ENCODE results near the gene IL32. TPM values are rescaled to one million over a fixed set of nuclear protein-coding genes. Genes with fewer than 3 reads are reported as not detected.

The IL32 gene
- total and polyA plus RNA-seq, 2 experiments from 2014 or later = 110 to 124 TPM

- WGBS (ENCODE audit: low lambda C conversion rate, missing lambda C conversion rate) = 82% methylated on average over 18 of the region's 18 CpGs
- no peak overlapping the region for H2AFZ ChIP-seq
- H3K36me3 ChIP-seq (replicated peaks; ENCODE audit: insufficient read depth, low read depth) = no peaks in the 10 kb centered on the region
- peak overlapping the region; percentile 51 for H3K4me2 ChIP-seq
- H3K4me1 ChIP-seq (ENCODE audit: insufficient read depth) = peaks cover 7% of the 10 kb centered on the region
- H3K9me2 ChIP-seq (replicated peaks; ENCODE audit: insufficient read depth) = no peaks in the 10 kb centered on the region
- no peaks in the 10 kb centered on the region for H3K27me3 ChIP-seq
- no peak for DNase-seq (ENCODE audit: low spot score)
- no peaks in the 10 kb centered on the region for H4K20me1 ChIP-seq (ENCODE audit: insufficient read depth, poor library complexity, severe bottlenecking)
- TF ChIP-seq EZH2 (IDR thresholded peaks at IDR 0.05; ENCODE audit: borderline replicate concordance) = no peak
- no peak for TF ChIP-seq EZH2phosphoT487 (IDR thresholded peaks at IDR 0.05; ENCODE audit: low read depth, severe bottlenecking, unreplicated experiment)
- no peak for TF ChIP-seq CTCF (IDR thresholded peaks at IDR 0.05; ENCODE audit: poor library complexity)
- no peaks in the 10 kb centered on the region for H3K79me2 ChIP-seq
- peak overlapping the region; percentile 65 for H3K27ac ChIP-seq
- H3K4me3 ChIP-seq = no peak overlapping the region
- H3K9me3 ChIP-seq (ENCODE audit: low read depth) = no peaks in the 10 kb centered on the region
These were observed 22.1 kb downstream of the IL32 start for GRCh38 chr16:3087243-3088235.

- no peak overlapping the region for H3K4me2 ChIP-seq
- H4K20me1 ChIP-seq (ENCODE audit: insufficient read depth, poor library complexity, severe bottlenecking) = no peaks in the 10 kb centered on the region
- no peaks in the 10 kb centered on the region for H3K9me3 ChIP-seq (ENCODE audit: low read depth)
- no peak overlapping the region for H2AFZ ChIP-seq
- no peaks in the 10 kb centered on the region for H3K79me2 ChIP-seq
- no peak for TF ChIP-seq EZH2 (IDR thresholded peaks at IDR 0.05; ENCODE audit: borderline replicate concordance)
- 81% methylated on average over 7 of the region's 7 CpGs for WGBS (ENCODE audit: low lambda C conversion rate, missing lambda C conversion rate)
- H3K27ac ChIP-seq = no peak overlapping the region
- H3K36me3 ChIP-seq (replicated peaks; ENCODE audit: insufficient read depth, low read depth) = no peaks in the 10 kb centered on the region
- no peak overlapping the region for H3K4me3 ChIP-seq
- H3K4me1 ChIP-seq (ENCODE audit: insufficient read depth) = peaks cover 7% of the 10 kb centered on the region
- H3K9me2 ChIP-seq (replicated peaks; ENCODE audit: insufficient read depth) = no peaks in the 10 kb centered on the region
- no peaks in the 10 kb centered on the region for H3K27me3 ChIP-seq
- no peak for DNase-seq (ENCODE audit: low spot score)
These were observed 23.0 kb downstream of the IL32 start for GRCh38 chr16:3088450-3088849.

DNA sequence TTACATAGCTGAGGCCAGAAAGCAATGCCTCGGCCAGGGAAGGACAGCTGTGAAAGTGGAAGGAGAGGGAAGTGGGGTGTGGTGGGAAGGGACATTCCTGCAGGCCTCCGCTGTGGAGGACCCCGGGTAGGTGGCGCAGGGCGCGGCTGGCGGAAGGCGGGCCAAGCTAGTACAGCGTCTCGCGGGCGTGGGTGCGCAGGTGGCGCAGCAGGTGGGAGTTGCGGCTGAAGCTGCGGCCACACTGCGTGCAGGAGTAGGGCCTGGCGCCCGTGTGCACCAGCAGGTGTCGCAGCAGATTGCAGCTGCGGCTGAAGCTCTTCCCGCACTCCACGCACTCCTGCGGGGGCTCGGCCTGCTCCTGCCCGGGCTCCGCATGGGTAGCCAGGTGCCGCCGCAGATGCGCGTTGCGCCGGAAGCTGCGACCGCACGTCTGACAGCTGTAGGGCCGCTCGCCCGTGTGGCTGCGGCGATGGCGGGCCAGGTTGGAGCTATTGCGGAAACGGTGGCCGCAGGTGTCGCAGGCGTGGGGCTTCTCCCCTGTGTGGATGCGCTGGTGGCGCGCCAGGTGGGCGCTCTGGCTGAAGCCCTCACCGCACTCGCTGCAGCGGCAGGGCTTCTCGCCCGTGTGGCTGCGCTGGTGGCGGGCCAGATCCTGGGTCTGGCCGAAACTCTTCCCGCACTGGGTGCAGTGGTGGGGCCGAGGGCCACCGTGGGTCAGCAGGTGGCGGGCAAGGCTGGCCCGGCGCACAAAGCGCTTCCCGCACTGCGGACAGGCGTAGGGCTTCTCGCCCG lies 23.7 kb downstream of the IL32 start:
- 98% methylated on average over 70 of the region's 71 CpGs for WGBS (ENCODE audit: low lambda C conversion rate, missing lambda C conversion rate)
- H3K9me3 ChIP-seq (ENCODE audit: low read depth) = no peaks in the 10 kb centered on the region
- TF ChIP-seq CTCF (IDR thresholded peaks at IDR 0.05; ENCODE audit: poor library complexity) (no peak), EZH2phosphoT487 (IDR thresholded peaks at IDR 0.05; ENCODE audit: low read depth, severe bottlenecking, unreplicated experiment) (no peak), EZH2 (IDR thresholded peaks at IDR 0.05; ENCODE audit: borderline replicate concordance) (no peak)
- no peaks in the 10 kb centered on the region for H3K79me2 ChIP-seq
- no peak overlapping the region for H3K27ac ChIP-seq
- no peak overlapping the region for H3K4me2 ChIP-seq
- no peaks in the 10 kb centered on the region for H4K20me1 ChIP-seq (ENCODE audit: insufficient read depth, poor library complexity, severe bottlenecking)
- H3K4me1 ChIP-seq (ENCODE audit: insufficient read depth) = peaks cover 7% of the 10 kb centered on the region
- no peak overlapping the region for H3K4me3 ChIP-seq
- H3K36me3 ChIP-seq (replicated peaks; ENCODE audit: insufficient read depth, low read depth) = no peaks in the 10 kb centered on the region
- no peak overlapping the region for H2AFZ ChIP-seq
- no peaks in the 10 kb centered on the region for H3K27me3 ChIP-seq
- no peak for DNase-seq (ENCODE audit: low spot score)
- no peaks in the 10 kb centered on the region for H3K9me2 ChIP-seq (replicated peaks; ENCODE audit: insufficient read depth)

All from hepatocyte (in vitro differentiated cells).